H1 (cell line): ENCODE data around the gene AP5S1. TPM values are rescaled to one million over a fixed set of nuclear protein-coding genes. Genes with fewer than 3 reads are reported as not detected.

Experiments used
- CTCF ChIA-PET: fragments of 300-600 bp; sonication (Branson Sonifier 250); formaldehyde crosslinking; loops from one replicate; lab custom pipeline; 2021; ENCODE audit not compliant: partially characterized antibody; lab: Charles Lee
- POLR2A ChIA-PET: fragments of 300-600 bp; sonication (Branson Sonifier 250); formaldehyde crosslinking; loops from one replicate; lab custom pipeline; 2021; ENCODE audit warnings: inconsistent platforms; ENCODE audit not compliant: partially characterized antibody; lab: Charles Lee
- DNase-seq, 2 experiments: peaks; one replicate each; pipeline versions ENCODE4 v3.0.0 to v3.0.0-alpha.2; 2010 to 2022; ENCODE audit warnings: low spot score in 2 of 2, low read depth in 1 of 2, mixed read lengths in 1 of 2
- FAIRE-seq: peaks from 2 replicates; lab custom pipeline; 2011; peaks lifted over from hg19 to GRCh38; lab: Jason Lieb, UNC
- H2AFZ ChIP-seq: 2 replicates; pipeline ENCODE4 v1.8.1; 2012; ENCODE audit warnings: low read length, inconsistent platforms
- H2AK5ac ChIP-seq: 2 replicates; pipeline ENCODE4 v1.6.1; 2013; ENCODE audit warnings: low read depth, low read length
- H2BK120ac ChIP-seq: replicated peaks from 2 replicates; pipeline ENCODE3; 2013; ENCODE audit warnings: low read depth, low read length, inconsistent platforms
- H2BK12ac ChIP-seq: 2 replicates; pipeline ENCODE4 v1.6.1; 2013; ENCODE audit warnings: low read depth, low read length
- H2BK15ac ChIP-seq: 2 replicates; pipeline ENCODE4 v1.6.1; 2013; ENCODE audit warnings: low read length
- H2BK20ac ChIP-seq: 2 replicates; pipeline ENCODE4 v1.6.1; 2013; ENCODE audit warnings: low read length
- H2BK5ac ChIP-seq: 2 replicates; pipeline ENCODE4 v1.6.1; 2013; ENCODE audit warnings: low read depth, low read length
- H3K14ac ChIP-seq: 2 replicates; pipeline ENCODE4 v1.6.1; 2013; ENCODE audit warnings: inconsistent platforms; ENCODE audit not compliant: insufficient read length
- H3K18ac ChIP-seq: 2 replicates; pipeline ENCODE4 v1.6.1; 2013; ENCODE audit warnings: low read length; ENCODE audit errors: extremely low read depth
- H3K23ac ChIP-seq: 2 replicates; pipeline ENCODE4 v1.6.1; 2013; ENCODE audit warnings: inconsistent platforms; ENCODE audit not compliant: insufficient read length
- H3K23me2 ChIP-seq: 2 replicates; pipeline ENCODE4 v1.6.1; 2013; ENCODE audit warnings: low read depth, low read length
- H3K27ac ChIP-seq: 2 replicates; pipeline ENCODE4 v1.6.1; 2011; ENCODE audit warnings: low read depth, low read length, inconsistent platforms
- H3K27me3 ChIP-seq, 4 experiments: replicated peaks in 1 of 4; 1 replicate in 1 of 4; 2 replicates in 3 of 4; pipeline versions ENCODE4 v1.6.1 to v1.8.1; 2011 to 2013; ENCODE audit warnings: low read length in 3 of 4, mild to moderate bottlenecking in 3 of 4, inconsistent platforms in 2 of 4, mixed read lengths in 2 of 4, moderate library complexity in 1 of 4; ENCODE audit not compliant: control insufficient read depth in 3 of 4, insufficient read depth in 3 of 4; ENCODE audit errors: extremely low read depth in 1 of 4
- H3K36me3 ChIP-seq, 4 experiments: 2 replicates each; pipeline versions ENCODE4 v1.6.1 to v1.8.1; 2011 to 2013; ENCODE audit warnings: mild to moderate bottlenecking in 4 of 4, low read length in 3 of 4, moderate library complexity in 2 of 4, control low read depth in 1 of 4, inconsistent platforms in 1 of 4; ENCODE audit not compliant: insufficient read depth in 4 of 4, control insufficient read depth in 2 of 4
- H3K4ac ChIP-seq: replicated peaks from 2 replicates; pipeline ENCODE3; 2013; ENCODE audit warnings: low read length, low read depth, mixed read lengths, inconsistent platforms; ENCODE audit not compliant: insufficient read length
- H3K4me1 ChIP-seq, 4 experiments: replicated peaks in 1 of 4; 1 replicate in 1 of 4; 2 replicates in 3 of 4; pipeline versions ENCODE4 v1.6.1 to v1.8.1; 2011 to 2013; ENCODE audit warnings: low read length in 3 of 4, inconsistent platforms in 2 of 4, mixed read lengths in 1 of 4; ENCODE audit not compliant: insufficient read depth in 4 of 4, control insufficient read depth in 3 of 4
- H3K4me2 ChIP-seq, 2 experiments: 2 replicates each; pipeline versions ENCODE4 v1.6.1 to v1.8.1; 2011 to 2013; ENCODE audit warnings: low read depth in 2 of 2, low read length in 2 of 2, control low read depth in 1 of 2, inconsistent platforms in 1 of 2, mild to moderate bottlenecking in 1 of 2; ENCODE audit not compliant: insufficient read depth in 1 of 2
- H3K4me3 ChIP-seq, 4 experiments: fragments of 200-600, 300-600 bp in 1 of 4; sonication (generic), shearing (Covaris generic), sonication (Bioruptor Twin) in 1 of 4; 2 replicates each; pipeline versions ENCODE4 v1.5.1 to v1.8.1; 2011 to 2016; ENCODE audit warnings: low read length in 4 of 4, low read depth in 3 of 4, control low read depth in 2 of 4, inconsistent platforms in 2 of 4, mild to moderate bottlenecking in 2 of 4, mixed read lengths in 1 of 4, moderate library complexity in 1 of 4; ENCODE audit not compliant: insufficient read depth in 2 of 4; ENCODE audit errors: extremely low read depth in 1 of 4
- H3K56ac ChIP-seq: replicated peaks from 2 replicates; pipeline ENCODE3; 2013; ENCODE audit warnings: low read depth, mild to moderate bottlenecking, mixed read lengths, low read length, inconsistent platforms; ENCODE audit not compliant: insufficient read length
- H3K79me1 ChIP-seq: 2 replicates; pipeline ENCODE4 v1.6.1; 2013; ENCODE audit warnings: low read depth, low read length, control low read depth
- H3K79me2 ChIP-seq, 2 experiments: 2 replicates each; pipeline versions ENCODE4 v1.6.1 to v1.8.1; 2012 to 2013; ENCODE audit warnings: low read length in 2 of 2, mild to moderate bottlenecking in 2 of 2, inconsistent platforms in 1 of 2; ENCODE audit not compliant: insufficient read depth in 2 of 2, control insufficient read depth in 1 of 2
- H3K9ac ChIP-seq, 4 experiments: replicated peaks in 1 of 4; 1 replicate in 1 of 4; 2 replicates in 3 of 4; pipeline versions ENCODE4 v1.6.1 to v1.8.1; 2011 to 2013; ENCODE audit warnings: low read depth in 3 of 4, low read length in 3 of 4, control low read depth in 2 of 4, mild to moderate bottlenecking in 2 of 4, moderate library complexity in 2 of 4, inconsistent platforms in 1 of 4; ENCODE audit errors: extremely low read depth in 1 of 4
- H3K9me3 ChIP-seq, 2 experiments: 2 replicates each; pipeline versions ENCODE4 v1.6.1 to v1.8.1; 2012 to 2013; ENCODE audit warnings: mild to moderate bottlenecking in 2 of 2, moderate library complexity in 2 of 2, control low read depth in 1 of 2, inconsistent platforms in 1 of 2, low read depth in 1 of 2, low read length in 1 of 2, mixed read lengths in 1 of 2; ENCODE audit not compliant: insufficient read depth in 2 of 2
- H4K20me1 ChIP-seq, 2 experiments: replicated peaks in 1 of 2; 2 replicates each; pipeline versions ENCODE3 to v1.8.1; 2011 to 2013; ENCODE audit warnings: inconsistent platforms in 2 of 2, low read length in 2 of 2, mild to moderate bottlenecking in 1 of 2; ENCODE audit not compliant: insufficient read depth in 2 of 2, control insufficient read depth in 1 of 2
- H4K5ac ChIP-seq: 2 replicates; pipeline ENCODE4 v1.6.1; 2013; ENCODE audit warnings: low read length, low read depth, mixed read lengths, inconsistent platforms; ENCODE audit not compliant: insufficient read length
- H4K8ac ChIP-seq: 2 replicates; pipeline ENCODE4 v1.8.0; 2013; ENCODE audit warnings: mild to moderate bottlenecking, moderate library complexity, low read length, inconsistent platforms; ENCODE audit not compliant: insufficient read depth; ENCODE audit errors: extremely low read depth
- H4K91ac ChIP-seq: replicated peaks from 2 replicates; pipeline ENCODE3; 2013; ENCODE audit warnings: low read length, mixed read lengths, inconsistent platforms; ENCODE audit not compliant: insufficient read length
- CHD1 ChIP-seq: IDR thresholded peaks from 2 replicates; pipeline ENCODE4 v1.6.1; 2012; ENCODE audit warnings: low read depth, low read length, improper control_type of control experiment
- EP300 ChIP-seq, 2 experiments: IDR thresholded peaks; 1 replicate in 1 of 2; 2 replicates in 1 of 2; pipeline ENCODE4 v1.6.1; 2011 to 2012; ENCODE audit warnings: low read depth in 2 of 2, low read length in 2 of 2, mild to moderate bottlenecking in 2 of 2, borderline replicate concordance in 1 of 2, inconsistent platforms in 1 of 2, moderate library complexity in 1 of 2
- EZH2 ChIP-seq: fragments of 200-600 bp; sonication (generic); IDR thresholded peaks from 2 replicates; pipeline ENCODE4 v1.7.1; 2012; ENCODE audit warnings: low read depth, mild to moderate bottlenecking, moderate library complexity, low read length, inconsistent platforms; ENCODE audit not compliant: severe bottlenecking
- GABPA ChIP-seq: IDR thresholded peaks from 2 replicates; pipeline ENCODE4 v1.6.1; 2011; ENCODE audit warnings: mild to moderate bottlenecking, low read length, moderate library complexity, borderline replicate concordance; ENCODE audit not compliant: insufficient read depth
- KDM4A ChIP-seq: IDR thresholded peaks from one replicate; pipeline ENCODE4 v1.7.1; 2012; ENCODE audit warnings: low read depth, mild to moderate bottlenecking, moderate library complexity, low read length, inconsistent platforms; ENCODE audit not compliant: severe bottlenecking
- POLR2AphosphoS5 ChIP-seq: IDR thresholded peaks from 2 replicates; pipeline ENCODE4 v1.6.1; 2011; ENCODE audit warnings: low read depth, low read length
- TBP ChIP-seq: IDR thresholded peaks from 2 replicates; pipeline ENCODE4 v1.6.1; 2011; ENCODE audit warnings: low read depth, low read length, improper control_type of control experiment
- WGBS, 2 experiments: shearing (Covaris generic) in 1 of 2; methylation state at CpG; one replicate each; pipeline versions ENCODE4 v1.1.6 to v1.1.7; 2013 to 2015; ENCODE audit warnings: low lambda C conversion rate in 2 of 2, mixed read lengths in 2 of 2, inconsistent platforms in 1 of 2, low coverage in 1 of 2, missing lambda C conversion rate in 1 of 2; ENCODE audit not compliant: insufficient replicate concordance in 2 of 2, insufficient coverage in 1 of 2, insufficient read length in 1 of 2; ENCODE audit errors: extremely low coverage in 1 of 2, missing lambda C conversion rate in 1 of 2; 5-methylcytosine and 5-hydroxymethylcytosine counted together
- polyA plus RNA-seq, 7 experiments: library from polyadenylated mRNA; depleted of rRNA in 3 of 7; stranded (reverse) in 5 of 7; unstranded in 2 of 7; fragments of >200 nt in 5 of 7; fragments of 200-250 nt in 2 of 7; gene quantifications; 1 replicate in 5 of 7; 2 replicates in 1 of 7; 4 replicates in 1 of 7; pipeline versions ENCODE4 v1.2.1 to v1.2.3, GENCODE V29; 2011 to 2013; ENCODE audit warnings: missing spikeins in 2 of 7, mixed read lengths in 2 of 7
- total RNA-seq: library from RNA; stranded (reverse); fragmentation: NEBNext Ultra II Directional; extraction: Animal tissue kit (Norgen Biotek cat#: 25700); gene quantifications from 2 replicates; pipeline ENCODE4 v1.2.1, GENCODE V29; 2021

Gene AP5S1
- total and polyA plus RNA-seq, 2 of the 8 experiments (the other 6 are each of a cell fraction or from before 2014, with no cell fraction given), result 3.3 to 3.7 TPM

DNA sequence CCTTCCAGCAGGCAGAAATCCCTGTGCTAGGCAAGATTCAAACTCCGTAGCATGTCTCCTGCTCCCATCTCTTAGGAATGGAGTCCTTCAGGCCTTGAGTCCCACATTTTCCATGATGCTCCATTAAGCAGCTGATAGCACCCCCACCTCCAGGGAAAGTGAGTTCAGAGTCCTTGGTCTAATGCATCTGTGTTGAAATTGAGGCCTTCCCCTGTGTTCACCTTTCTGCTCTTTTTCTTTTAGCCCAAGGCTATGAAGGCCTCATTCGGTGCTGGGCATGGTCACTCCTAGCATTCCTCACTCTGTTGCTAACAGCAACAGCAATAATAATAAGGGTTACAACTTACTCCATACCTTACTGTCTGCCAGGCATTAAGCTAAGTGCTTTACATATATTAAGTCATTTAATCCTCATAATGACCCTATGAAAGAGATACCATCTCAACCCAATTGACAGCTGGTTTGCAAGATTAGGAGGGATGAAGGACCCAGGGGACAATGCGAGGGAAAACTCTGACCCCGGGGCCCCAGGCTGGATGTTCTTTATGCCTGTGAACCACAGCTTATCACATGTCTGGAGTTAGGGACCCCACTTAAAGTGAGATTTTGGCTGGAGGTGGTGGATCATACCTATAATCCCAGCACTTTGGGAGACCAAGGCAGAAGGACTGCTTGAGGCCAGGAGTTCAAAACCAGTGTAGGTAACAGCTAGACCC is 51.4 kb downstream of the AP5S1 start:
- peaks cover 0 to 7% of the 10 kb centered on the region in 2 experiments for H4K20me1 ChIP-seq
- H2AK5ac ChIP-seq, result no peak overlapping the region
- POLR2A ChIA-PET, result interaction anchor here (0.8 to 1.4 kb wide), 6 partner anchors 9 to 54 kb away, joined by 3 to 5 read pairs (median 3); no protein-coding TSS in a partner anchor
- H3K9ac ChIP-seq, result no peak overlapping the region
- H3K23ac ChIP-seq, result no peak overlapping the region
- no peaks in the 10 kb centered on the region for H3K79me2 ChIP-seq
- no peak overlapping the region for H2AFZ ChIP-seq
- H3K4me3 ChIP-seq, result no peak overlapping the region
- no peak overlapping the region for H2BK12ac ChIP-seq
- H3K79me1 ChIP-seq, result peaks cover 2% of the 10 kb centered on the region; the same call in 1 of the 2 replicates
- H2BK120ac ChIP-seq, result no peak overlapping the region
- no peak overlapping the region for H2BK15ac ChIP-seq
- WGBS, 2 experiments, result 91% methylated on average over 4 of the region's 4 CpGs; no CpG with 5 or more reads in 1 of the 2 experiments
- no peak overlapping the region for H4K5ac ChIP-seq
- DNase-seq (no peak), FAIRE-seq (no peak)
- no peaks in the 10 kb centered on the region for H3K23me2 ChIP-seq
- H3K27ac ChIP-seq, result no peak overlapping the region
- H2BK5ac ChIP-seq, result no peak overlapping the region
- no peak overlapping the region for H3K18ac ChIP-seq
- no peaks in the 10 kb centered on the region for H3K27me3 ChIP-seq
- peaks cover 0 to 3% (median 1%) of the 10 kb centered on the region in 4 experiments; a peak in 2 of 8 replicates for H3K36me3 ChIP-seq
- no peaks in the 10 kb centered on the region for H3K9me3 ChIP-seq
- H3K56ac ChIP-seq, result no peak overlapping the region
- no peak overlapping the region for H2BK20ac ChIP-seq
- TF ChIP-seq EZH2, result no peak
- TF ChIP-seq TBP, result no peak
- TF ChIP-seq KDM4A, result no peak
- no peak for TF ChIP-seq EP300 (IDR thresholded peaks at IDR 0.05; ENCODE audit: borderline replicate concordance in 1 of 2, low read depth in 2 of 2, low read length in 2 of 2)
- TF ChIP-seq CHD1, result no peak
- no peak for TF ChIP-seq POLR2AphosphoS5
- no peak for TF ChIP-seq GABPA
- CTCF ChIA-PET, result interaction anchor here (0.7 to 1.9 kb wide), 3 partner anchors 10 to 154 kb away, joined by 3 to 8 read pairs (median 3); no protein-coding TSS in a partner anchor
- no peak overlapping the region for H3K4me2 ChIP-seq
- no peaks in the 10 kb centered on the region for H3K4me1 ChIP-seq
- no peak overlapping the region for H3K14ac ChIP-seq
- H4K91ac ChIP-seq, result no peak overlapping the region
- H3K4ac ChIP-seq, result no peak overlapping the region
- H4K8ac ChIP-seq, result no peak overlapping the region
